ENCODE data around the gene INA. TPM values are rescaled to one million over a fixed set of nuclear protein-coding genes. Genes with fewer than 3 reads are reported as not detected.

INA gene
- total RNA-seq, 1 donor from 2014 or later = 625 TPM

DNA sequence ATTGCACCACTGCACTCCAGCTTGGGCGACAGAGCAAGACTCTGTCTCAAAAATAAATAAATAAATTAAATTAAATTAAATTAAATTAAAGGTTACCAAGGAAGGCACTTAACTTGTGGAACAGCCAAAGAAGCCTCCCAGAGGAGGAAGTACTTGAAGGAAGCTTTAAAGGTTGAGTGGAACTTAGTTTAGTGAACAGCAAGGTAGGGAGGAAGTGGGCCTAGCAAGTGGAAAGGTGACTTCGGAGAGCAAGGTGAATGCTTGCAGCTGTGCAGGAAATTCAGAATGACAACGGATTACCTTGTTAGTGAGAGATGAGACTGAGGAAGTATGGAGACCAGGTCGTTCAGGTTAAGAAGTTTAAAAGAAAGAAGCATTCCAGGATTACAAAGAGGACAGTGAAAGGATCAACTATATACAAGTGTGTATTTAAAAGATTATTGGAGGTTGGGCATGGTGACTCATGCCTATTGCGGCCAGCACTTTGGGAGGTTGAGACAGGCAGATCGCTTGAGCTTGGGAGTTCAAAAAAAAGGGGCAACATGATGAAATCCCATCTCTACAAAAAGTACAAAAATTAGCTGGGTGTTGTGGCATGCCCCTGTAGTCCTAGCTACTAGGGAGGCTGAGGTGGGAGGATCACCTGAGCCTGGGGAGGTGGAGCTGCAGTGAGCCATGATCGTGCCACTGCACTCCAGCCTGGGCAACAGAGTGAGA, 44.0 kb upstream of the INA start:
- DNase-seq = no peak
- TF ChIP-seq, protein P1, sequence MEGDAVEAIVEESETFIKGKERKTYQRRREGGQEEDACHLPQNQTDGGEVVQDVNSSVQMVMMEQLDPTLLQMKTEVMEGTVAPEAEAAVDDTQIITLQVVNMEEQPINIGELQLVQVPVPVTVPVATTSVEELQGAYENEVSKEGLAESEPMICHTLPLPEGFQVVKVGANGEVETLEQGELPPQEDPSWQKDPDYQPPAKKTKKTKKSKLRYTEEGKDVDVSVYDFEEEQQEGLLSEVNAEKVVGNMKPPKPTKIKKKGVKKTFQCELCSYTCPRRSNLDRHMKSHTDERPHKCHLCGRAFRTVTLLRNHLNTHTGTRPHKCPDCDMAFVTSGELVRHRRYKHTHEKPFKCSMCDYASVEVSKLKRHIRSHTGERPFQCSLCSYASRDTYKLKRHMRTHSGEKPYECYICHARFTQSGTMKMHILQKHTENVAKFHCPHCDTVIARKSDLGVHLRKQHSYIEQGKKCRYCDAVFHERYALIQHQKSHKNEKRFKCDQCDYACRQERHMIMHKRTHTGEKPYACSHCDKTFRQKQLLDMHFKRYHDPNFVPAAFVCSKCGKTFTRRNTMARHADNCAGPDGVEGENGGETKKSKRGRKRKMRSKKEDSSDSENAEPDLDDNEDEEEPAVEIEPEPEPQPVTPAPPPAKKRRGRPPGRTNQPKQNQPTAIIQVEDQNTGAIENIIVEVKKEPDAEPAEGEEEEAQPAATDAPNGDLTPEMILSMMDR (IDR thresholded peaks at IDR 0.05; ENCODE audit: partially characterized antibody, unreplicated experiment) = no peak
- Mint-ChIP-seq H3K4me1 (ENCODE audit: low read depth, unreplicated experiment) (no peaks in the 10 kb centered on the region), H3K27ac (ENCODE audit: unreplicated experiment) (no peak overlapping the region), H3K27me3 (ENCODE audit: unreplicated experiment) (peaks cover 5% of the 10 kb centered on the region), H3K4me3 (ENCODE audit: unreplicated experiment) (no peak overlapping the region), H3K9me3 (ENCODE audit: unreplicated experiment) (no peaks in the 10 kb centered on the region), H3K36me3 (ENCODE audit: unreplicated experiment) (no peaks in the 10 kb centered on the region)

DNA sequence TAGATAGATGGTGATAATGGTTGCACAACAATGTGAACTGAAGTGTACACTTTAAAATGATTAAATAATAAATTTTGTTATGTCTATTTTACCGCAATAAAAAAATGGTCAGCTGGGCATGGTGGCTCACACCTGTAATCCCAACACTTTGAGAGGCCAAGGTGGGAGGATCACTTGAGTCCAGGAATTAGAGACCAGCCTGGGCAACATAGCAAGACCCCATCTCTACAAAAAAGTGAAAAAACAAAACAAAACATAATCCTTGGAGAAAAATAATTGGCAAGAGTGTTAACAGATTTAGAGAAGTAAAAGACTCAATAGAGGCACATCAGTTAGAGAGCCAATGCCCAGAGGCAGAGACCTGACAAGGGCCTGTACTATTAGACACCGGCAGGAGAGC, 41.2 kb upstream of the INA start:
- peaks cover 2% of the 10 kb centered on the region for H3K9me3 Mint-ChIP-seq (ENCODE audit: unreplicated experiment)
- DNase-seq = no peak
- H3K27me3 Mint-ChIP-seq (ENCODE audit: unreplicated experiment) = peaks cover 3% of the 10 kb centered on the region
- H3K27ac Mint-ChIP-seq (ENCODE audit: unreplicated experiment) = no peak overlapping the region
- no peaks in the 10 kb centered on the region for H3K36me3 Mint-ChIP-seq (ENCODE audit: unreplicated experiment)
- no peaks in the 10 kb centered on the region for H3K4me1 Mint-ChIP-seq (ENCODE audit: low read depth, unreplicated experiment)
- no peak overlapping the region for H3K4me3 Mint-ChIP-seq (ENCODE audit: unreplicated experiment)
- TF ChIP-seq, protein P1 (IDR thresholded peaks at IDR 0.05; ENCODE audit: partially characterized antibody, unreplicated experiment) = no peak

DNA sequence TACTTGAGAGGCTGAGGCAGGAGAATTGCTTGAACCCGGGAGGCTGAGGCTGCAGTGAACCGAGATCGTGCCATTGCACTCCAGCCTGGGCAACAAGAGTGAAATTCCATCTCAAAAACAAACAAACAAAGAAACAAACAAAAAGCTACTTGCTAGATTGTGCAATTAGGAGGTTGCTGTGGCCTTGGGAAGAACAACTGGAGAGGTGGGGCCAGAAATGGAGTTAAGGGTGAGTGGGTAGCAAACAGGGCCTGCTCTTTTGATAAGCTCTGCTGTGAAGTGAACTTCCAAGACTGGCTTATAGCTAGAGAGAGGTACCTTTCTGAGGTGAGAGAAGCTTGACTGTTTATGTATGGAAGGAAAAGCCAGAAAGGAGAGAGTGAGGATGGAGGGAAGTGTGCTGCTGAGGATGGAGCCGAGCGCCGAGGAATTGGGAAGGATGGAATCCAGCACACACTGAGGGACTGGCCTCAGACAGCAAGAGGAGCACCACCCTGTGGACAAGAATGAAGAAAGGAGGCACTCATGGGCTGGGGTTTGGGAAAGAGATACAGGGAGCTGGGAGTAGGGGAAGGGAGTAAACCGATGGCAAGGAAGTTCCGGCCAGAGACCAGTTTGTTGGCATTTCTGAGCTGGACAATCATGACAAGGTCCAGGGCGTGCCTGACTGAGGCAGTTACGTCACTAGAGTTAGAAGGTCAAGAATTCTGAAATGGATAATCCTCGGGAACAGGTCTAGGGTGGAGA, 38.3 kb upstream of the INA start:
- no peak for DNase-seq
- no peak overlapping the region for H3K27ac Mint-ChIP-seq (ENCODE audit: unreplicated experiment)
- peaks cover 3% of the 10 kb centered on the region for H3K27me3 Mint-ChIP-seq (ENCODE audit: unreplicated experiment)
- no peak overlapping the region for H3K4me3 Mint-ChIP-seq (ENCODE audit: unreplicated experiment)
- H3K36me3 Mint-ChIP-seq (ENCODE audit: unreplicated experiment) = no peaks in the 10 kb centered on the region
- H3K4me1 Mint-ChIP-seq (ENCODE audit: low read depth, unreplicated experiment) = no peaks in the 10 kb centered on the region
- peaks cover 2% of the 10 kb centered on the region for H3K9me3 Mint-ChIP-seq (ENCODE audit: unreplicated experiment)
- TF ChIP-seq, protein P1 (IDR thresholded peaks at IDR 0.05; ENCODE audit: partially characterized antibody, unreplicated experiment) = no peak

DNA sequence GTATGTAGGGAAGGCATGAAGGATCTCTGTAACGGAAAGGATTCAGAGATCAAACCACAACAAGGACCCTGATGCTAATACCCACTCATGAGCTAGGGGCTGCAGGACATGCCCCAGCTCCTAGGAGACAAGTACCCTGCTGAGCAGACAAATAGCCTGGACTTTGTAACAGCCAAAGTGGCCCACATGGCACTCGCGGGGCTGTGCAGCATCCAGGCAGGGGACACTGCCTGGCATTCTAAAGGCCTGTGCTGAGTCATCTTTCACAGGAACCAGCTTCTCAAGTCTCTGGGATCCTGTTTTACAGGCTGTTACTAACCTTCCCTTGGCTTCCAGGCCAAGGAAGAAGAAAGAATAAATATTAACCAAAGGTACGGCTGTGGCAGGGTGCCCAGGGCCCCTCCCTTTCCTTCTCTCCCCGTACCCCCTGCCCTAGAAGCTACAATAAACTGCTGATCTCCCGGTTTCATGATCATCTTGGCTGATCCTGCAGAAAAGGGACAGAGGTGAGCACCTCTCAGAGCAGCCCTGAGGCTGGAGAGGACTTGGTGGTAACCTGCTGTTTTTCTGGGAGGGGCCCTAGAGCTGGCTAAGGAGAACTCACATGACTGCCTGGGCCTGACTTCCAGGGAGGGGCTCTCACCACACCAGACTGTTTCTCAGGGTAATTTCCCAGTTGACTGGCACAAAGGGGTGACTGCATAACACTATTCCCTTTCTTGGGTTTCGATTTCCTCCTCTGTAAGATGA, 35.5 kb upstream of the INA start:
- Mint-ChIP-seq H3K9me3 (ENCODE audit: unreplicated experiment) (peaks cover 2% of the 10 kb centered on the region), H3K36me3 (ENCODE audit: unreplicated experiment) (no peaks in the 10 kb centered on the region), H3K4me3 (ENCODE audit: unreplicated experiment) (no peak overlapping the region), H3K27ac (ENCODE audit: unreplicated experiment) (no peak overlapping the region), H3K27me3 (ENCODE audit: unreplicated experiment) (no peaks in the 10 kb centered on the region), H3K4me1 (ENCODE audit: low read depth, unreplicated experiment) (no peaks in the 10 kb centered on the region)
- TF ChIP-seq, protein P1 (IDR thresholded peaks at IDR 0.05; ENCODE audit: partially characterized antibody, unreplicated experiment) = no peak
- no peak for DNase-seq

Measured in glutamatergic neuron (in vitro differentiated cells).